ENCODE results near the gene ZBTB20.

GRCh38 chr3:115074502-115074901 lies 72.6 kb downstream of the ZBTB20 start:
- TF ChIP-seq EZH2 (IDR thresholded peaks at IDR 0.05; ENCODE audit: borderline replicate concordance, insufficient read depth, low read depth, low read length, poor library complexity, severe bottlenecking), result no peak
- TF ChIP-seq, protein P1, sequence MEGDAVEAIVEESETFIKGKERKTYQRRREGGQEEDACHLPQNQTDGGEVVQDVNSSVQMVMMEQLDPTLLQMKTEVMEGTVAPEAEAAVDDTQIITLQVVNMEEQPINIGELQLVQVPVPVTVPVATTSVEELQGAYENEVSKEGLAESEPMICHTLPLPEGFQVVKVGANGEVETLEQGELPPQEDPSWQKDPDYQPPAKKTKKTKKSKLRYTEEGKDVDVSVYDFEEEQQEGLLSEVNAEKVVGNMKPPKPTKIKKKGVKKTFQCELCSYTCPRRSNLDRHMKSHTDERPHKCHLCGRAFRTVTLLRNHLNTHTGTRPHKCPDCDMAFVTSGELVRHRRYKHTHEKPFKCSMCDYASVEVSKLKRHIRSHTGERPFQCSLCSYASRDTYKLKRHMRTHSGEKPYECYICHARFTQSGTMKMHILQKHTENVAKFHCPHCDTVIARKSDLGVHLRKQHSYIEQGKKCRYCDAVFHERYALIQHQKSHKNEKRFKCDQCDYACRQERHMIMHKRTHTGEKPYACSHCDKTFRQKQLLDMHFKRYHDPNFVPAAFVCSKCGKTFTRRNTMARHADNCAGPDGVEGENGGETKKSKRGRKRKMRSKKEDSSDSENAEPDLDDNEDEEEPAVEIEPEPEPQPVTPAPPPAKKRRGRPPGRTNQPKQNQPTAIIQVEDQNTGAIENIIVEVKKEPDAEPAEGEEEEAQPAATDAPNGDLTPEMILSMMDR (IDR thresholded peaks at IDR 0.05), result no peak

Data from B cell (primary cell).